SJCRH30 (cell line): ENCODE data around the gene CDCP1. TPM values are rescaled to one million over a fixed set of nuclear protein-coding genes. Genes with fewer than 3 reads are reported as not detected.

Source experiments
- DNase-seq, 2 experiments: peaks; one replicate each; pipeline ENCODE4 v3.0.0-alpha.2; 2015 to 2020
- H3K27ac ChIP-seq: fragments of 250-450 bp; sonication (Bioruptor Pico); 2 replicates; pipeline ENCODE4 v1.5.1; 2020; ENCODE audit warnings: mild to moderate bottlenecking, moderate library complexity
- H3K27me3 ChIP-seq: fragments of 250-450 bp; sonication (Bioruptor Pico); 2 replicates; pipeline ENCODE4 v1.5.1; 2020; ENCODE audit warnings: mild to moderate bottlenecking, moderate library complexity
- H3K36me3 ChIP-seq: fragments of 250-450 bp; sonication (Bioruptor Pico); 2 replicates; pipeline ENCODE4 v1.5.1; 2020; ENCODE audit warnings: mild to moderate bottlenecking, moderate library complexity
- H3K4me1 ChIP-seq: fragments of 250-450 bp; sonication (Bioruptor Pico); 2 replicates; pipeline ENCODE4 v1.5.1; 2020; ENCODE audit warnings: mild to moderate bottlenecking, moderate library complexity
- H3K4me3 ChIP-seq: fragments of 250-450 bp; sonication (Bioruptor Pico); 2 replicates; pipeline ENCODE4 v1.5.1; 2020; ENCODE audit warnings: mild to moderate bottlenecking, moderate library complexity
- H3K9me3 ChIP-seq: fragments of 250-450 bp; sonication (Bioruptor Pico); replicated peaks from 2 replicates; pipeline ENCODE4 v1.5.1; 2020; ENCODE audit warnings: mild to moderate bottlenecking, moderate library complexity
- total RNA-seq: library from RNA; depleted of rRNA; stranded (reverse); fragments of >200 nt; shearing (Covaris generic); gene quantifications from 2 replicates; pipeline ENCODE4 v1.2.3, GENCODE V29; 2014

Gene CDCP1
- total RNA-seq, 1 experiment from 2014 or later: not detected

DNA sequence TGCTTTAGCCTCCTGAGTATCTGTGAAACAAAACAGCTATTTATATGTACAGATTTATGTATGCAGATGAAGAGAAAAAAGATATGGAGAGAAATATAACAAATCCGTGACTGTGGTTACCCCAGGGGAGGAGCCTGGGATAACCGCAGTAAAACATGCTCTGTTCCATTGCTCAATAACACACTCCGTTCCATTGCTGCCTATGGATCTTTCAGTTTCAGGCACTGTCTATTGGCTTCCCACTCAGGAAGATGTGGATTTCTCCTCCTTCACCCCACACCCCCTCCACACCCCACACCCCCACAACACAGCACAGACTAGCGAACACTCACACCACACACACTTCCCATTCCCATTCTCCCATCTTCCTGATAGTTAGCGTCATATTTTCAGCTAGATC is 47.9 kb downstream of the CDCP1 start:
- no peaks in the 10 kb centered on the region for H3K9me3 ChIP-seq
- no peaks in the 10 kb centered on the region for H3K36me3 ChIP-seq
- H3K27ac ChIP-seq: no peak overlapping the region
- H3K27me3 ChIP-seq: no peaks in the 10 kb centered on the region
- H3K4me3 ChIP-seq: no peak overlapping the region
- DNase-seq: no peak
- no peaks in the 10 kb centered on the region for H3K4me1 ChIP-seq

DNA sequence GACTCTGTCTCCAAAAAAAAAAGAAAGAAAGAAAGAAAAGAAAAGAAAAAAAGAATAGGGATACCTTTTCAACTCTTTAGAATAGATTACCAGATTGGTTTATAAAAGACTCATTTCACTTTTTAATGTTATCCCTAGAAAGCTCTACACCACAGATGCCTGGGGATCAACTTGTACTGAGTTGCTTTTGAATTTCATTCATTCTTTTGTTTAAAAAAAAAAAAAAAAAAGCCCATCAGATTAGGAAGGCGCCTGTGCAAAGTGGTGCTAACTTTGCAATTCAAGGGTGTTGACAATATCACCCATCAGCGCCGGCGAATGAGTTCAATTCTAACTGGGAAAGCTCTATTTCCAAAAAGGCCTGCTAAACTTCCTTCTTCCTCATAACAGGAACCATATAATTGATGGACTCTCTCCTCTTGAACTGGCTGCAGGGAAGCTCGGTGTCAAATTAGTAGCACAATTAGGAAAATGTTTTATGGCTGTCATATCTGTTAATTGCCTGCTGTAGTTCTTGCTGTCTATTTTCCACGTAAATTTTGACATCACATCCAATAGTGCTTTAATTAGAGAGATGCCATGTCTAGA is 48.8 kb downstream of the CDCP1 start:
- Histone ChIP-seq H3K27me3 (no peaks in the 10 kb centered on the region), H3K4me3 (no peak overlapping the region), H3K36me3 (no peaks in the 10 kb centered on the region), H3K27ac (no peak overlapping the region), H3K9me3 (no peaks in the 10 kb centered on the region), H3K4me1 (no peaks in the 10 kb centered on the region)
- no peak for DNase-seq

DNA sequence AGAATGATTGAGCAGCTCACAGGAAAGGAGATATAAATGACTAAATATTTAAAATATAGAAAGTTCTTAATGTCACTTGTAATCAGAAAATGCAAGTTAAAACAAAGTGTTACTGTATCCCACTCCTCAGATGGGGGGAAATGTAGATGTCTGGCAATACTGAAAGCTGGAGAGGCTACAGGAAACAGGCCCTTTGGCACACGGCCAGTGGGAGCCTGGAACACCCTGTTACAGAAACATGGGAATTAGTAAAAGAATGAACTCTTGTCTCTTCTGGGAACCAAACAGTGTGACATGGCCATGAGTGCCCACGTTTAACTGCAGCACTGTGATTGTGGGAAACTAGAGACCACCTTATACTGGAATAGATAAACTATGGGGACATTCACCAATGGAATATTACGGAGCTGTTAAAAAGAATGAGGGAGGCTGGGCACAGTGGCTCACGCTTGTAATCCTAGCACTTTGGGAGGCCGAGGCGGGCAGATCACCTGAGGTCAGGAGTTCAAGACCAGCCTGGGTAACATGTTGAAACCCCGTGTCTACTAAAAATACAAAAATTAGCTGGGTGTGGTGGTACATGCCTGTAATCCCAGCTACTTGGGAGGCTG is 50.2 kb downstream of the CDCP1 start:
- Histone ChIP-seq H3K27me3 (no peaks in the 10 kb centered on the region), H3K27ac (no peak overlapping the region), H3K9me3 (no peaks in the 10 kb centered on the region), H3K4me1 (no peaks in the 10 kb centered on the region), H3K36me3 (no peaks in the 10 kb centered on the region), H3K4me3 (no peak overlapping the region)
- peak in 1 of 2 experiments; percentile 21 for DNase-seq

DNA sequence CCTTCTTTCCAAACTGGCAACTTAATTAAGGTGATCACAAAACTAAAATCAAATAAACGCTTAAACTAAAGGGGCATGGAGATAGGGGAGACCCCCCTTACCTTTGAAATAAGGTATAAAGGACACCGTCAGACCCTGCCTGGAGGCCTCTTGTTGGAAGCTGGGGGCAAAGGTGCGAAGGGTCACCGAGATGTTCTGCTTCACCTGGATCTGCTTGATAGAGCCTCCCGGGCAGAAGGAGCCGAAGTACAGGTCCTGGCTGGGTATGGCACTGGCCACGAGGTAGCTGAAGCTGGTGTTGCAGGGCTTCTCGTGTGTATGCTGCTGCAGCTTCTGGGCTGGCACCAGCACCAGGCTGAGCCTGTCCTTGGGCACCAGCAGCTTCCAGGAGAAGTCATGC is 53.0 kb downstream of the CDCP1 start:
- no peaks in the 10 kb centered on the region for H3K36me3 ChIP-seq
- H3K4me3 ChIP-seq: no peak overlapping the region
- no peaks in the 10 kb centered on the region for H3K27me3 ChIP-seq
- no peaks in the 10 kb centered on the region for H3K9me3 ChIP-seq
- no peak overlapping the region for H3K27ac ChIP-seq
- H3K4me1 ChIP-seq: no peaks in the 10 kb centered on the region
- no peak for DNase-seq

DNA sequence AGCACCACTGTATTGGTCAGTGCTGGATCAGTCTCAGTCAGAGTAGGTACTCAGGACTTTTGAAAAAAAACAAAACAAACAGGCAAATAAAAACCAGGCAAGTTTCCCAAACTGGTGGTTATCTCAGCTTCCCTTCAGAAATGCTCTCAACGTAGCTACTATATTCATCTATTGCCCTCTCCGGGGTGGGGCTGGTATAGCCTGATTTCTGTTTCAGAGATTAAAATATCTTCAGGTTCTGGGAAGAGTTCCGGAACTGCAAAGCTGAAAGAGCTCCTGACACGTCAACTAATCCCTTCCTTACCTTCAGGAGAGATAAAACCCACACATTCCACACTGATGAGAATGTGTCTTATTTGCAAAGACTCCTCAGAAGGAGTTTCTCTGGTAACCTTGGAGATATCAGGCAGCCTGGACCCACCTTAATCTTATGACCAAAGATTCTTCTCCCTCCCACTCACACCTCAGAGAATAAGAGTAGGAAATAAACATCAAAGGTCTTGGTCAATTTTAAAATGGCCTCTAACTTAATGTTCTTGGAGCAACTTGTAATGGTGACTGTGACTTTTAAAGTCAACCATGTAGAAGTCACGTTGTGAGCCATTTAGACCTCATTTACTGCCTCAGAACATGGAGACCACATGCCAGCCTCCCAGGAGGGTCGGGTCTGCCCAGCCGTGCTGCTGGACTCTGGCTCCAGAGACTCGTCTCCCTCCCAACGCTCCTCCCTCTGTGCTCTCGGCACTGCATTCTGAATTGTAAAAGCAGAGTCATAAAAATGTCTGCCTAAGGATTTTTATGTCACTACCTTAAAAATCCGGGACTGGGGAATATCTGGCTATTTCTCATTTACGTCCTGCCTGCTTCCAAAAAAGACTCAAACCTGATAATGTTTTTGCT is 53.8 kb downstream of the CDCP1 start:
- Histone ChIP-seq H3K9me3 (no peaks in the 10 kb centered on the region), H3K4me3 (no peak overlapping the region), H3K4me1 (no peaks in the 10 kb centered on the region), H3K27me3 (no peaks in the 10 kb centered on the region), H3K36me3 (no peaks in the 10 kb centered on the region), H3K27ac (no peak overlapping the region)
- no peak for DNase-seq

DNA sequence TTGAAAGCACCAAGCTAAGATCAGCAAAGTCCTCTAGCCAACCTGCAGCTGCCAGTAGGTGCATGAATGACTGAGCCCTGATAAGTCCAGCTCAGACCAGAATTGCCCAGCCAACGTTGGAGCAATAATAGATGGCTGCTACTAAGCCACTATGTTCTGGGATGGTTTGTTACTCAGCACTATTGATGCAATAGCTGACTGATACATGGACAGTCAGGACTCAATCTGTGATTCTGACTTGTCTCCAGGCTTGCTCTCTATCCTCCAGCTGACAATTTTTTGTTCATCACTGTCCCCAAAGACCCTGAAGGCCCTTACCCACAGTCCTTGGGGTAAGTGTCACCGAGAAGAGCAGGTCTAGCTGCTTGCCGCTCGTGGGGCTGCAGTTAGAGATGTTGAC is 55.3 kb downstream of the CDCP1 start:
- DNase-seq: no peak
- no peak overlapping the region for H3K4me3 ChIP-seq
- H3K36me3 ChIP-seq: no peaks in the 10 kb centered on the region
- no peaks in the 10 kb centered on the region for H3K9me3 ChIP-seq
- H3K4me1 ChIP-seq: no peaks in the 10 kb centered on the region
- no peaks in the 10 kb centered on the region for H3K27me3 ChIP-seq
- no peak overlapping the region for H3K27ac ChIP-seq

DNA sequence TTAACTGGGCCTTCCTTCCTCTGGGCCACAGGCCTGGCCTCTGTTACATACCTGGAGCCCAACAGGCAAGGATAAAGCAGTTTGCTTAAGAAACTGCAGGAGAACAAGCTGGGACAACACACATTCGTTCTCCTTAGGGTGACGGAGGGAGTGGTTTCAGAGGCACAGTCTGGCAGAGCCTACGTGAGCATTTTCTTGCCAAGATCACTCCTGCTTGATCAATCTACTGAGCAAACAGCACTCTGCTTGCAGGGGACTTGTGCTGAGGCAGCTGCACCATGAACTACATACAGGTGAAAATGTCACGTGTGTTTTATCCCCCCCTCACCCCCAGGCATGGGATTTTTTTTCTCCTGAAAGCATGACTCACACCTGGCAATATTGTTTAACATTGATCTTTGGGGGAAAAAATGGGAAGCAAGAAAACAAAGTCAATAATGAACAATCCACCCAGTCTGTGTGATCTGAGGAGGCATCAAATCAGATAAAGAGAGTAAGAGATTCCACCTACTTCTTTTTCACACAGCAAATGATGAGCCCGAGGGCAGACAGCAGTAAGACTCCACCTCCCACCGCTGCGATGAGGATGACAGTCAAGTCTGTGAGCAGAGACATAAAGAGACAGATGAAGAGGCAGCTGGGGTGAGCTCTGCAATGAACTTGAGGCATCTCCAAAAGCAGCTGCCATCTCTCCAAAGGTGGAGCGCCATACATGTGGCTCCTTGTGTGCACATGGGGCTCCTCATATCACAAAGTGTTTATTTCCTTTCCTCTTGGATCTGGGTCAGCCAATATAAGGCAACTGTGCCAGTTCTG is 57.4 kb downstream of the CDCP1 start:
- no peak overlapping the region for H3K27ac ChIP-seq
- H3K4me3 ChIP-seq: no peak overlapping the region
- no peaks in the 10 kb centered on the region for H3K36me3 ChIP-seq
- H3K9me3 ChIP-seq: no peaks in the 10 kb centered on the region
- DNase-seq: peak in 1 of 2 experiments; percentile 15
- H3K4me1 ChIP-seq: no peaks in the 10 kb centered on the region
- H3K27me3 ChIP-seq: no peaks in the 10 kb centered on the region

DNA sequence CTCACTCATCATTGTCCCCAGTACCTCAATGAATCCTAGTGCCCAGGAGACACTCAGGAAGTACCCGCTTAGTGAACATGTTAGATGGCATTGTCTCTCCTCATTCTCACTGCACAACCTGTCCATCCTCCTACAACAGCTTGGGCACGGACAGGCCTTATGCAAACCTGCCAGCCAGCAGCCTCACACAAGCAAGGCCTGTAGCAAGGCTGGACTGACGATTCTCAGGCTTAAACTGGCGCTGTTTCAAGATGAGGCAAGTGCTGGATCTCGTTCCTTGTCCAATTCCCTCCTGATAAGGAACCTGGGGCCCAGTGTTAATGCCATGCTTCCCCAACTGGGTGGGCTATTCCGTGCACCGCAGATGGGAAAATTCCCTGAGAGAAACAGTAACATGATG is 59.0 kb downstream of the CDCP1 start:
- DNase-seq: no peak
- Histone ChIP-seq H3K27me3 (no peaks in the 10 kb centered on the region), H3K4me3 (no peak overlapping the region), H3K4me1 (no peaks in the 10 kb centered on the region), H3K36me3 (no peaks in the 10 kb centered on the region), H3K9me3 (no peaks in the 10 kb centered on the region), H3K27ac (no peak overlapping the region)

DNA sequence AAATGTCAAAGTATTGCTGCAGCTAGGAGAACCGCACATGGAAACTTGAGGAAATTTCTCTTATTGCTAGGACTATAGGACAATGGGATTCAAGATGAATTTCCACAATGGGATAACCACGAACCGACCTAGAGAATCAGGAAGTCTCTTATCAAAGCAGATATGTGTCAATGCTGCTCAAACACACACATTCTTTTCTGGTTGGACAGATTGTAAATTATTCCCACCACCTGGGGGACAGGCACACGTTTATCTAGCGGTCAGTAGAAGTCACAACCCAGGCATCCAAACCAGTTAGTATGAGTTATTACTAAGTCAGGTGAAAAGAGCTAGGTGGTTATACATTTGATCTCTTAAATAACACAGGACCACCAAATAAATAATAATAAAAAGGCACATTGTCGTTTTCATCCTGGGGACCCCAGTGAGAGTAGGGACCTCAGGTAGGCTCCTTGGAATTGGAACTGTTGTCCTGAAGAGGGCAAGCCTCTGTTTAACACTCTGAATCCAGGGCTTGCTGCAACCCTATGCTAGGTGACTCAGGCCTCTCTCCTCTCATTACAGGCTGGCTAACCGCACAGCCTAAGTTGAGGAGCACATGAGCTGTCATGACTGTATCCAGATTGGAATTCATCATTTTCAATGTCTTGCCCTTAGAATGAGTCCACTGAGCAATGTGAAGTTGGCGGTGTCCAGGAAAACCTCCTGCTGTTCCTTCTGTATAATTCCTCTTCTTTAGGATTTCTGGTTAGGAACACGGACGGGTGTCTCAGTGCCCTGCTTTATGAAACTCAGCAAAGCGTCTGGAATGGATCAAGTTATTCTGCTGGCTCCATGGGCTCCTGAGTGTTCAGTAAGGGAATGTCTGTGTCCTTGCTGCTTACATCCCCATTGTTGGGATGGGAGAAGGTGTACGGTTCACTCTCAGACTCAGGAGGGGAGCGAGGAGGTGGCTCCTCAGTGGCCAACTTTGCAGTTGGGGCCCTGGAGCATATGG is 61.1 kb downstream of the CDCP1 start:
- Histone ChIP-seq H3K4me3 (no peak overlapping the region), H3K27ac (no peak overlapping the region), H3K36me3 (no peaks in the 10 kb centered on the region), H3K4me1 (no peaks in the 10 kb centered on the region), H3K9me3 (no peaks in the 10 kb centered on the region), H3K27me3 (no peaks in the 10 kb centered on the region)
- DNase-seq: no peak

DNA sequence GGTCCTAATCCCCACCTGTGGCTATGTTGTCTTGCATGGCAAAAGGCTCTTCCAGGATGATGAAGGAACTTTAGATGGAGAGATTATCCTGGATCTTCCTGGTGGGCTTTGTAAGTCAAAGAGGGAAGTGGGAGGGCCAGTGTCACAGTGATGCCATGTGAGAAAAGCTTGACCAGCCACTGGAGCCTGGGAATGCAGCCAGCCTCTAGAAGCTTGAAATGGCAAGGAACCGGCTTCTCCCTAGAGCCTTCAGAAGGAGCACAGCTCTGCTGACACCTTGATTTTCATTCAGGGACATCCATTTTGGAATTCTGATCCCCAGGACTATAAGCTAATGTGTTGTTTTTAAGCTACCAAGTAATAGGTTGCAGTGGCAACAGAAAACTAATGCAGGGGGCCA is 61.8 kb downstream of the CDCP1 start:
- Histone ChIP-seq H3K4me1 (no peaks in the 10 kb centered on the region), H3K27me3 (no peaks in the 10 kb centered on the region), H3K9me3 (no peaks in the 10 kb centered on the region), H3K4me3 (no peak overlapping the region), H3K36me3 (no peaks in the 10 kb centered on the region), H3K27ac (no peak overlapping the region)
- no peak for DNase-seq

DNA sequence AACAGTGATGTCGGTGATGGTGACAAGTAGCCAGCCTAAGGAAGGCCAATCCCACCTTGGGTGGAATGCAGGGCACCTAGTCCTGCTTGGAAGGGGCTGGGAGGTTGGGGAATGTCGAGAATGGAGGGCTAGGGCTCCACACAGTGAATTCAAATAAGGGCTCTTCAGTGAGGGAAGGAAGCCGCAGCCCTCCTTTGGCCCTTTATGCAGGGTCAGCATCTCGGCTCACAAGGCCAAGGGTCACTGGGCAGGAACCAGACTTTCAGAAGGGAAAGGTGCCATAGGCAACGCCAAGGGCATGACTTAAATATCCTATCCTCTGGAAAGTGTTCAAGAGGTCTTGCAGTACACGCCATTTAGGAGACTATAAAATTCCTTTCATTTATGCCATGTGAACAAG is 63.2 kb downstream of the CDCP1 start:
- no peak overlapping the region for H3K4me3 ChIP-seq
- DNase-seq: no peak
- no peaks in the 10 kb centered on the region for H3K36me3 ChIP-seq
- no peak overlapping the region for H3K27ac ChIP-seq
- H3K27me3 ChIP-seq: no peaks in the 10 kb centered on the region
- H3K4me1 ChIP-seq: no peaks in the 10 kb centered on the region
- H3K9me3 ChIP-seq: no peaks in the 10 kb centered on the region

DNA sequence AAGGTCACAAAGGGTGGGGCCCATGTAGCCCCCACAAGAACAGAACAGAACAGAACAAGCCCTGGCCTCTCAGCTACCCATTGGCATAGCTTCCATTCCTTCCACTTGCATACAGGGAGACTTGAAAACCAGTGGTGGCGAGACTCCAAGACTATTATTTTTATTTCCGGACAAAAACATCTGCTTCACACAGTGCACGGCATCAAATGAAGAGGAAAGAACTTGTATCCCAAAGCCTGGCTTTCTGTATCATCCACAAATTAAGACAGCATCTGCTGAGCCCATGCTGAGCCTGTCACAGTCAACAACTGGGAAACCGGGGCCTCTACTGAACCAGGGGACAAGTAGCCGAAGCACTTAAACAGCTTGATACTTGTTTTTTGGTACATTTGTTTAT is 64.0 kb downstream of the CDCP1 start:
- Histone ChIP-seq H3K27ac (no peak overlapping the region), H3K9me3 (no peaks in the 10 kb centered on the region), H3K36me3 (no peaks in the 10 kb centered on the region), H3K4me3 (no peak overlapping the region), H3K27me3 (no peaks in the 10 kb centered on the region), H3K4me1 (no peaks in the 10 kb centered on the region)
- no peak for DNase-seq

DNA sequence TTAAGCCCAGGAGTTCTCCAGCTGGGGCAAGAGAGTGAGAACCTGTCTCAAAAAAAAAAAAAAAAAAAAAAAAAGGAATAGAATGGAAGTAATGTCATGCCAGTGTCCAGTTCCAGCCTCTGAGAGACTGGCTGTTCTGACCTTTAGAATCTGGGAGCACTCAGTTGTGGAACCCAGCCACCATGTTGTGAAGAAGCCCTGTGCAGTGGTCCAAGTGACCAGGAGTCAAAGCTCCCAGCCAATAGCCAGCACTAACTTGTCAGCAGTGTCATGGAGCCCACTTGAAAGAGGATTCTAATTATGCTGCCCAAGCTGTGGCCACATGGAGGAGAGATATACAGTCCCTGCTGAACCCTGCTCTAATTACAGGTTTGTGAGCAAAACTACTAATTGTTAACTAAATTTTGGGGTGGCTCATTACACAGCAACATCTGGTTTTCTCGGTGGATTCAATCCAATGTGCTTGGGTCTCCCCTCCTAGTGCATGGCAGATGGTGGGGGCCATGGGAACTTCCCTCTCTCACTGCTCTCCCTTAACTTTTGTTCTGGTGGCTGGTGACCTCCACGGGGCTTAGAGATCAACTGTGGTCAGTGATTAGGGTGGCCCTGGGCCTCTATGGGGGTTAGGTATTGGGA is 64.6 kb downstream of the CDCP1 start:
- Histone ChIP-seq H3K36me3 (no peaks in the 10 kb centered on the region), H3K9me3 (no peaks in the 10 kb centered on the region), H3K27ac (no peak overlapping the region)

More for the DNA sequence above, 64.6 kb downstream of the CDCP1 start:
- Histone ChIP-seq H3K4me3 (no peak overlapping the region), H3K4me1 (no peaks in the 10 kb centered on the region), H3K27me3 (no peaks in the 10 kb centered on the region)
- no peak for DNase-seq
